Measurements from ENCODE around the gene PCGF5.

Gene PCGF5

GRCh38 chr10:91227576-91227975 lies 7.1 kb downstream of the PCGF5 start (continued):
- TF ChIP-seq ZNF391 (tag by site-specific recombination; IDR thresholded peaks at IDR 0.05; ENCODE audit: borderline replicate concordance, low read depth), result no peak
- no peak for TF ChIP-seq KLF9 (tag by site-specific recombination; IDR thresholded peaks at IDR 0.05; ENCODE audit: low read depth)
- no peak for TF ChIP-seq ZNF596 (tag by site-specific recombination; IDR thresholded peaks at IDR 0.05)
- TF ChIP-seq MZF1 (tag by site-specific recombination; IDR thresholded peaks at IDR 0.05; ENCODE audit: borderline replicate concordance), result no peak
- no peak for TF ChIP-seq ZNF510 (tag by site-specific recombination; IDR thresholded peaks at IDR 0.05; ENCODE audit: insufficient replicate concordance)
- TF ChIP-seq GLIS1 (tag by site-specific recombination; IDR thresholded peaks at IDR 0.05), result no peak
- no peak for TF ChIP-seq ZIC2 (tag by site-specific recombination; IDR thresholded peaks at IDR 0.05)
- no peak for TF ChIP-seq ZSCAN18 (tag by site-specific recombination; IDR thresholded peaks at IDR 0.05)

- H3K36me3 ChIP-seq (ENCODE audit: control insufficient read depth in 2 of 2, insufficient read depth in 1 of 2, low read length in 2 of 2), result peaks cover 0 to 13% of the 10 kb centered on the region in 2 experiments; a peak in 2 of 3 replicates
- no peak overlapping the region for H3K27ac ChIP-seq (ENCODE audit: extremely low read depth, low read depth, low read length)
- H3K4me3 ChIP-seq (ENCODE audit: low read depth, low read length), result no peak overlapping the region
- H3K4me1 ChIP-seq (ENCODE audit: control insufficient read depth, insufficient read depth, low read length), result no peaks in the 10 kb centered on the region
- POLR2A ChIA-PET, result no interaction called here
- H3K9me3 ChIP-seq (ENCODE audit: control insufficient read depth, insufficient read depth, low read depth, low read length), result no peaks in the 10 kb centered on the region
- TF ChIP-seq SCRT2 (tag by site-specific recombination; IDR thresholded peaks at IDR 0.05) (no peak), ATF2 (tag by site-specific recombination; IDR thresholded peaks at IDR 0.05; ENCODE audit: low read depth) (peak; percentile 75)
- CTCF ChIA-PET, result interaction anchor here (0.6 to 1.0 kb wide), 3 partner anchors 22 to 374 kb away, joined by 3 to 6 read pairs (median 5); no protein-coding TSS in a partner anchor
Observed at GRCh38 chr10:91229683-91230082, 9.2 kb downstream of the PCGF5 start.

GRCh38 chr10:91238191-91238590 lies 17.7 kb downstream of the PCGF5 start:
- no peaks in the 10 kb centered on the region for H3K9me3 ChIP-seq (ENCODE audit: control insufficient read depth, insufficient read depth, low read depth, low read length)
- TF ChIP-seq ZBTB26 (tag by site-specific recombination; optimal IDR thresholded peaks at IDR 0.05), result no peak
- TF ChIP-seq ZNF311 (tag by site-specific recombination; IDR thresholded peaks at IDR 0.05; ENCODE audit: borderline replicate concordance), result no peak
- no peak for TF ChIP-seq RBAK (tag by site-specific recombination; IDR thresholded peaks at IDR 0.05)
- TF ChIP-seq ZNF23 (tag by site-specific recombination; IDR thresholded peaks at IDR 0.05; ENCODE audit: borderline replicate concordance), result no peak
- TF ChIP-seq ZNF416 (tag by site-specific recombination; IDR thresholded peaks at IDR 0.05), result no peak
- TF ChIP-seq TRIM28 (IDR thresholded peaks at IDR 0.05; ENCODE audit: borderline replicate concordance, low read length), result no peak
- TF ChIP-seq ZBTB21 (tag by site-specific recombination; IDR thresholded peaks at IDR 0.05), result no peak
- no peak for TF ChIP-seq ZNF18 (tag by site-specific recombination; IDR thresholded peaks at IDR 0.05)
- no peak for TF ChIP-seq ZNF747 (tag by site-specific recombination; IDR thresholded peaks at IDR 0.05)
- no peak for TF ChIP-seq ZNF621 (tag by site-specific recombination; IDR thresholded peaks at IDR 0.05)
- no peak for TF ChIP-seq ZNF664 (tag by site-specific recombination; IDR thresholded peaks at IDR 0.05)
- TF ChIP-seq ZNF114 (tag by site-specific recombination; IDR thresholded peaks at IDR 0.05), result no peak
- no peaks in the 10 kb centered on the region for H3K36me3 ChIP-seq (ENCODE audit: control insufficient read depth in 2 of 2, insufficient read depth in 1 of 2, low read length in 2 of 2)
- ChIA-PET POLR2A (interaction anchor here (0.6 kb wide), 1 partner anchor 40 kb away, joined by 6 read pairs; no protein-coding TSS in a partner anchor), CTCF (interaction anchor here (6.1 kb wide), 1 partner anchor 13 kb away, joined by 35 read pairs; no protein-coding TSS in a partner anchor)
- no peaks in the 10 kb centered on the region for H3K4me1 ChIP-seq (ENCODE audit: control insufficient read depth, insufficient read depth, low read length)
- no peak overlapping the region for H3K4me3 ChIP-seq (ENCODE audit: low read depth, low read length)
- H3K27ac ChIP-seq (ENCODE audit: extremely low read depth, low read depth, low read length), result no peak overlapping the region

Data from HEK293 (cell line).